T-helper 1 cell treated with Interleukin-12 subunit alpha and Interleukin-12 subunit beta and Interleukin-4 antibody, amounts not matched to agents 30 μg/mL and 1 μg/mL, for 36 hours (primary cell): ENCODE results near the gene OR4D11.
"Not testable (repeated sequence)": the region's sequence is repeated elsewhere in the genome, so short reads cannot be mapped to it uniquely, and the experiment has no call there.

Experiments used
- H3K27ac Mint-ChIP-seq: one replicate; pipeline ENCODE4 v1.8.0; 2021; ENCODE audit warnings: mild to moderate bottlenecking, mixed read lengths
- H3K27me3 Mint-ChIP-seq: one replicate; pipeline ENCODE4 v1.8.0; 2021; ENCODE audit warnings: low read depth, mixed read lengths
- H3K36me3 Mint-ChIP-seq: one replicate; pipeline ENCODE4 v1.8.0; 2021; ENCODE audit warnings: low read depth, mixed read lengths
- H3K4me1 Mint-ChIP-seq: one replicate; pipeline ENCODE4 v1.8.0; 2021; ENCODE audit warnings: low read depth, mixed read lengths
- H3K4me3 Mint-ChIP-seq: one replicate; pipeline ENCODE4 v1.8.0; 2021; ENCODE audit warnings: mild to moderate bottlenecking, moderate library complexity, mixed read lengths
- H3K9me3 Mint-ChIP-seq: one replicate; pipeline ENCODE4 v1.8.0; 2021; ENCODE audit warnings: mixed read lengths

The OR4D11 gene

DNA sequence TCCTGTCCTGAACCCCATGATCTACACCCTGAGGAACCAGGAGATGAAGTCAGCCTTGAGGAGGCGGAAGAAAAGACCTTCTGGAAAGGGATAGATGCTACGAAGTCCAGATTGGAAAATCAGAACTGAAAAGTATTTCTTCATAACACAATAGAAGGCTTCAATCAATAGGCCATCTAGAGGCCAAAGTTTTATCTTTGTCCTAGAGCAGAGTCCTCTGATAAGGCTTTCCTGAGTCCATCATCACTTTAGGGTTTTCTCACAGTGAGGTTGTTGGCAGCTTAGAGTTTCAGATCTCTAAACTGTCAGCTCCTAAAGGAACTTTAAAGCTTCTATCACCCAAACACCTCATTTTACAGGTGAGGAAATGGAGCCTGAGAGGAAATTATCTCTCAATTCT lies 29.2 kb downstream of the OR4D11 start:
- H3K36me3 Mint-ChIP-seq, result no peaks in the 10 kb centered on the region
- H3K4me1 Mint-ChIP-seq, result peaks cover 7% of the 10 kb centered on the region
- no peak overlapping the region for H3K27ac Mint-ChIP-seq
- H3K9me3 Mint-ChIP-seq, result no peaks in the 10 kb centered on the region
- H3K4me3 Mint-ChIP-seq, result no peak overlapping the region
- peaks cover 9% of the 10 kb centered on the region for H3K27me3 Mint-ChIP-seq

DNA sequence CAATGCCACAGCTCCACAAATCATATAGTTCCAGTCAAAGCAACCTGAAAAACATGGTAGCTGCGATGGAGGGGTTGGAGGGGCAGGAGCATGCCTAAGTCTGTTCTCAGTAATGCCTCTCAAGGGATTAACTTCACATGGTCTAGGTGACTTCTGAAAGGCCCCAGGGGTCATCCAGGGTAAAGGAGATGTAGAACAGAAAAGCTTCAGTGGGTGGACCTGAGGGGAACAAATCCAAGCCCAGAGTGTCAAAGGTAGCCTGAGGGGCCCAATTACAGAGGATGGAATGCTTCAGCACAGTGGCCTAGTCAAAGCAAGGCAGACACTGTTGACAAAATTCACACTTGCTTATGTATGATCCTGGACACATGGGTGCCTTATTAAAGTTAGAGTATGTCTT lies 31.3 kb downstream of the OR4D11 start:
- H3K4me3 Mint-ChIP-seq, result no peak overlapping the region
- no peaks in the 10 kb centered on the region for H3K27me3 Mint-ChIP-seq
- H3K4me1 Mint-ChIP-seq, result peaks cover 10% of the 10 kb centered on the region
- no peak overlapping the region for H3K27ac Mint-ChIP-seq
- no peaks in the 10 kb centered on the region for H3K9me3 Mint-ChIP-seq
- H3K36me3 Mint-ChIP-seq, result no peaks in the 10 kb centered on the region

DNA sequence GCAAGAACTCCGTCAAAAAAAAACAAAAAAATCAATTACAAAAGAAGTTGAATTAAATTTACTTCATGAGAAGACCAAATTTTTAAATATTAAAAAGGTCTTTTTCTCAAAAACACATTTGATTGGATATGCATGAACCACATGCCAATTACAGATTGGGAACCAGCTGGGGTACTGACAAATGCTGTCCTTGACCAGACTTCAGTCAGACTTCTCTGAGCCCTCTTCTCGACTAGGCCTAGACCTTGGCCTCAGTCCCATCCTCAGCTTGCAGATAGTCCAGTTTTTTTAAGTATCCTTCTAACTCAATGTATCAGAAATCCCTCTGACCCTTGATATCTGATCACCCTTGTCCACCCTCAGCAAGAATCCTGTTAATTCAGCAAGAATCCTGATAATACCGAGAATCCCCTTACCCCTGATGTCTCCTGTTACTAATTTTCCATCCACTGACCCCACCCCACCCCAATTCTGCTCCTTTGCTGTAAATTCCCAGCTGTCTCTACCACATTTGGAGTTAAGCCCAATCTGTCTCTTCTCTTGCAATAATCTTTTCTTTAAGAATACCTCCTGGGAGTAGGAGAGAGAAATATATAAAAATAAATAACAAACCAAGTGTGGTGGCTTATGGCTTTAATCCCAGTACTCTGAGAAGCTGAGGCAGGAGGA lies 38.9 kb downstream of the OR4D11 start:
- Mint-ChIP-seq H3K36me3 (no peaks in the 10 kb centered on the region), H3K9me3 (no peaks in the 10 kb centered on the region), H3K27ac (no peak overlapping the region), H3K27me3 (peaks cover 6% of the 10 kb centered on the region), H3K4me3 (no peak overlapping the region), H3K4me1 (peaks cover 6% of the 10 kb centered on the region)

DNA sequence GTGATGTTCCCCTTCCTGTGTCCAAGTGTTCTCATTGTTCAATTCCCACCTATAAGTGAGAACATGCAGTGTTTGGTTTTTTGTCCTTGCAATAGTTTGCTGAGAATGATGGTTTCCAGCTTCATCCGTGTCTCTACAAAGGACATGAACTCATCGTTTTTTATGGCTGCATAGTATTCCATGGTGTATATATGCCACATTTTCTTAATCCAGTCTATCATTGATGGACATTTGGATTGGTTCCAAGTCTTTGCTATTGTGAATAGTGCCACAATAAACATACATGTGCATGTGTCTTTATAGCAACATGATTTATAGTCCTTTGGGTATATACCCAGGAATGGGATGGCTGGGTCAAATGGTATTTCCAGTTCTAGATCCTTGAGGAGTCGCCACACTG lies 40.3 kb downstream of the OR4D11 start:
- not testable (repeated sequence) for H3K27me3 Mint-ChIP-seq, H3K4me1 Mint-ChIP-seq, H3K4me3 Mint-ChIP-seq, H3K27ac Mint-ChIP-seq, H3K36me3 Mint-ChIP-seq, H3K9me3 Mint-ChIP-seq

DNA sequence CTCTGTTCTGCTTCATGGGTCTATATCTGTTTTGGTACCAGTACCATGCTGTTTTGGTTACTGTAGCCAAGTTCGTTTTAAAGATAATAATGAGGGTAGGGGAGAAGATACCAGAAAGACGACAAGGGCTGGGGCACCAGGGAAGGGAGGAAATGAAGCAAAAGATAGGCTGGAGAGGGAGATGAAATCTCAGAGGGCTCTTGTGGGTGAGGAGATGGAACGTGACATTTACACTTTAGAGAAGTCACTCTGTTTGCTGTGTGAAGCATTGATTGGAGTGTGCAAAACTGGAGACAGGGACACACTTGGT lies 41.4 kb downstream of the OR4D11 start:
- Mint-ChIP-seq H3K4me1 (peaks cover 7% of the 10 kb centered on the region), H3K27ac (no peak overlapping the region), H3K36me3 (no peaks in the 10 kb centered on the region), H3K27me3 (peaks cover 6% of the 10 kb centered on the region), H3K4me3 (no peak overlapping the region), H3K9me3 (no peaks in the 10 kb centered on the region)

DNA sequence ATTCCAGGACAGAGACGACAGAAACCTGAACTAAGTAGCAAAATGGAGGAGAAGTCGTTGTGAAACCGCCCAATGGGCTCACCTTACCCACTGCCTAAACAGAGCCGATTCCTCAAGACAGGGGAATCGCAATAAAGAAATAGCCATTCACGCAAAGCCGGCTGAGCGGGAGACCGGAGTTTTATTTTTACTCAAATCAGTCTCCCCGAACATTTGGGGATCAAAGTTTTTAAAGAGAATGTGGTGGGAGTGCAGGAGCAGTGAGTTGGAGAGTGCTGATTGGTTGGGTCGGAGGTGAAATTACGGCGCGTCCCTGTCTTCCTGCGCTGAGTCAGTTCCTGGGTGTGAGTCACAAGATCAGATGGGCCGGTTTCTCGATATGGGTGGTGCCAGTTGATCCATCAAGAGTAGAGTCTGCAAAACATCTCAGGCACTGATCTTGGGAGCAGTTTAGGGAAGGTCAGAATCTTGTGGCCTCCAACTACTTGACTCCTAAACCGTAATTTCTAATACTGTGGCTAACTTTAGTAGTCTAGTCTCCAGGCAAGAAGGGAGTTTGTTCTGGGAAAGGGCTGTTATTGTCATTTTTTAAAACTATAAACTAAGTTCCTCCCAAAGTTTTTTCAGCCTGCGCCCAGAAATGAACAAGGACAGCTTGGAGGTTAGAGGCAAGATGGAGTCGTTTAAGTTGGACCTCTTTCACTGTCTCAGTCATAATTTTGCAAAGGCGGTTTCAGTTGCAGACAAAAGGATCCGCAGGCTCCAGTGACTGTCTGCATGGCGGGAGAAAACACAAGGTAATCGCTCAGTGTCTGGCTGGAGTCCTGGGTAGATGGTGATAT lies 42.0 kb downstream of the OR4D11 start:
- Mint-ChIP-seq H3K4me1 (peaks cover 7% of the 10 kb centered on the region), H3K27me3 (peaks cover 6% of the 10 kb centered on the region), H3K36me3 (no peaks in the 10 kb centered on the region), H3K4me3 (no peak overlapping the region), H3K27ac (no peak overlapping the region), H3K9me3 (no peaks in the 10 kb centered on the region)

DNA sequence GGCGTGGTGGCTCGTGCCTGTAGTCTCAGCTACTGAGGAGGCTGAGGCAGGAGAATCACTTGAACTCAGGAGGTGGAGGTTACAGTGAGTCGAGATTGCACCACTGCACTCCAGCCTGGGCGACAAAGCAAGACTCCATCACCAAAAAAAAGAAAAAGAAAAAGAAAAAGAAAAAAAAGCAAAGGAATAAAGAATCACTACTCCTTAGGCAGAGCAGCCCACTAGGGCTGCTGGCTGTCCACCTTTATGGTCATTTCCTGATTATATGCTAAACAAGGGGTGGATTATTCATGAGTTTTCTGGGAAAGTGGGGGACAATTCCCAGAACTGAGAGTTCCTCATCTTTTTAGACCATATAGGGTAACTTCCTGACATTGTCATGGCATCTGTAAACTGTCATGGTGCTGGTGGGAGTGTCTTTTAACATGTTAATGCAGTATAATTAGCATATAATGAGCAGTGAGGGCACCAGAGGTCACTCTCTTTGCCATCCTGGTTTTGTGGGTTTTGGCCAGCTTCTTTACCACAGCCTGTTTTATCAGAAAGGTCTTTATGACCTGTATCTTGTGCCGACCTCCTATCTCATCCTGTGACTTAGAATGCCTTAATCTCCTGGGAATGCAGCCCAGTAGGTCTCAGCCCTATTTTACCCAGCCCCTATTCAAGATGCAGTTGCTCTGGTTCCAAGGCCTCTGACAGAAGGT lies 44.4 kb downstream of the OR4D11 start:
- H3K27ac Mint-ChIP-seq, H3K9me3 Mint-ChIP-seq, H3K36me3 Mint-ChIP-seq, H3K4me3 Mint-ChIP-seq: not testable (repeated sequence)
- peaks cover 16% of the 10 kb centered on the region for H3K27me3 Mint-ChIP-seq
- H3K4me1 Mint-ChIP-seq, result peaks cover 20% of the 10 kb centered on the region

DNA sequence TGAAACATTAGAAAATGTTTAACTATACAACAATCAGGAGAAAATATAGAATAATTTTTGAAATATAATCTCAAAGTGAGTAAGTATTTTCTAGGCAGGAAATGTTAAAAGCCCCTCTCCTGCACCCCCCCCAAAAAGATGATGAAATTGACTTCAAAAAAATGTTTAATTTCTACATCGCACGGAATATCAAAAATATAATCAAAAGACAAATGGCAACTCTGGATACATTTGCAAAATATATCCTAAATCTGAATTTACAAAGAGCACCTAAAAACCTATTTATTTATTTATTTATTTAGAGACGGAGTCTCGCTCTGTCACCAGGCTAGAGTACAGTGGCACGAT lies 44.9 kb downstream of the OR4D11 start:
- Mint-ChIP-seq H3K27me3 (peaks cover 18% of the 10 kb centered on the region), H3K4me3 (no peak overlapping the region), H3K9me3 (no peaks in the 10 kb centered on the region), H3K36me3 (peaks cover 4% of the 10 kb centered on the region), H3K27ac (no peak overlapping the region), H3K4me1 (peaks cover 21% of the 10 kb centered on the region)

DNA sequence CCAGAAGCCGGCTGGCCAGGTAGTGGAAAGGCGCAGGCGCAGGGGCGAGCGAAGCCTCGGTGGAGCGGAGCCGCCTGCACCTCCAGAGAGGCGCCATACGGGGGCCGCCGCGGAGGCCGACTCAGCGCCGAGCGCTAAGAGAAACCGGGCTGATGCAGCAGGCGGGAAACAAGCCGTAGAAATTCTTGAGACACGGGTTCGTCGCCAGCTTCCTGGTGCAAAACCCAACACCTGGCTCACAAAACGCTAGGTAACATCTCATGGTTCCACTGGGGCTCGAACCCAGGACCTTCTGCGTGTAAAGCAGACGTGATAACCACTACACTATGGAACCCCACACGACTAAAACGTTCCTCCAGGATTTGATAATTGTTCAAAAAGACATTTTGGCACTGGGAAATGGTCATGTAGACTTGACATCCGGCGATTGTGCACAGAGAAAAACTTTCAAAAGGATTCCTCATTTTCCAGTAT lies 47.0 kb downstream of the OR4D11 start:
- peaks cover 22% of the 10 kb centered on the region for H3K4me1 Mint-ChIP-seq
- H3K27ac Mint-ChIP-seq, result peak overlapping the region; percentile 94
- H3K9me3 Mint-ChIP-seq, result no peaks in the 10 kb centered on the region
- H3K4me3 Mint-ChIP-seq, result peak overlapping the region; percentile 83
- peaks cover 20% of the 10 kb centered on the region for H3K27me3 Mint-ChIP-seq
- peaks cover 4% of the 10 kb centered on the region for H3K36me3 Mint-ChIP-seq

DNA sequence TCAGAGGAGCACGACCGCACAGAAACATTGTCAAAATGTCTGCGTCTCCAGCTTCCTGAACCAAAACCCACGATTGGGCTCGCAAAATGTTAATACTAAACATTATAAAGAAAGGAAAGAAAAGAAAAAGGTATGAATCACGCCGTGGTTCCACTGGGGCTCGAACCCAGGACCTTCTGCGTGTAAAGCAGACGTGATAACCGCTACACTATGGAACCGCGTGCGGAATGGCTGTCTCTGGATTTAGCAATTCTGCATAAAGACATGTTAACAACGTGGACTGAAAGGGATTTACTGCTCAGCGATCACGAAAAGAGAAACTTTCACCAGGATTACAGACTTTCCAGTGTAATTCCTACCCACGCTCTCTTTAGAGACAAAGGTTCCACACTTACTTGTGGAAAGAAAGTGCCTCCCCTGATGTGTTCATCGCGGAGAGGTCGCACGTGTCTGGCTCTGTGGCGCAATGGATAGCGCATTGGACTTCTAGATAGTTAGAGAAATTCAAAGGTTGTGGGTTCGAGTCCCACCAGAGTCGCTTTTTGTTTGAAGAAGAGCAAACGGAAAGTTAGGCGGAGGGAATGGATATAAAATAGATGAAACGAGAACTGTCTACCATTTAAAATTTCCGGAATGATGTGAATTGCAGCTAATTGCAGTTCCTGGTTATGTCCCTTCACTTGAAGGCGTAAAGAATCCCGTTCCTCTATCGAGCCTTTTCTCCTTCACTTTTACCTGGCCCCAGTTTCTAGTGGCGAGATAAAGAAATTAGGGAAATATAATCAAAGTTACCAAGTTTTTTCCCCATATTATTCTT lies 47.7 kb downstream of the OR4D11 start:
- H3K4me1 Mint-ChIP-seq, result peaks cover 29% of the 10 kb centered on the region
- H3K36me3 Mint-ChIP-seq, result peaks cover 4% of the 10 kb centered on the region
- H3K4me3 Mint-ChIP-seq, result peak overlapping the region; percentile 83
- peaks cover 27% of the 10 kb centered on the region for H3K27me3 Mint-ChIP-seq
- no peaks in the 10 kb centered on the region for H3K9me3 Mint-ChIP-seq
- peak overlapping the region; percentile 94 for H3K27ac Mint-ChIP-seq

DNA sequence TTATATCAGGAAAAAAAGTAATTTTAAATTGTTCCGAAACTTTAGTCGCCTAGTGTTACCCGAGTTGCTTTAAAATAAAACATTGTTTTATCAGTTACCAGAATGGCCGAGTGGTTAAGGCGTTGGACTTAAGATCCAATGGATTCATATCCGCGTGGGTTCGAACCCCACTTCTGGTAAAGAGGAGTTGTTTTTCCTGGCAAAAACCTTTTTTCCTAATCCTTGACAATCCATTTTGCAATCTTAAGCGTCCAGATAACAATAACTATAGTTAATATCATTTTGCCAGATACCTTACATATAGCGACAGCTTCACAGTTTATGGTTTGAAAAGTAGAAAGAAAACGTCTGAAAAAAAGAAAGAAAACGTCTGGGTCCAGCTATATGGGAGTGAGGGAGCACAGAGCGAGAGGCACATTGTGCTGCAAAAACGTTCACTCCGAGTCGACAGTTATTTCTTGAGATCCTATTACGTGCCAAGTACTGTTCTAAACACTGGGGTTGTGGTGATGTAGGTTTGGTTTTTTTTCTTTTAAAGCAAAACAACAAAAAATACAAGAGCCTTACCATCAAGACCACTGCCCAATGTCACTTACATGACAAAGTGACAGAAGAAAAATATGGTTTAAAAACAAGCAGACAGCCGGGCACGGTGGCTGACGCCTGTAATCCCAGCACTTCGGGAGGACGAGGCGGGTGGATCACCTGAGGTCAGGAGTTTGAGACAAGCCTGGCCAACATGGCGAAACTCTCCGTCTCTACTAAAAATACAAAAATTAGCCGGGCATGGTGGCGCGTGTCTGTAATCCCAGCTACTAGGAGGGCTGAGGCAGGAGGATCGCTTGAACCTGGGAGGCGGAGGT lies 48.5 kb downstream of the OR4D11 start:
- Mint-ChIP-seq H3K9me3 (no peaks in the 10 kb centered on the region), H3K27ac (no peak overlapping the region), H3K4me3 (peak overlapping the region; percentile 83), H3K27me3 (peaks cover 31% of the 10 kb centered on the region), H3K4me1 (peaks cover 34% of the 10 kb centered on the region), H3K36me3 (peaks cover 4% of the 10 kb centered on the region)

DNA sequence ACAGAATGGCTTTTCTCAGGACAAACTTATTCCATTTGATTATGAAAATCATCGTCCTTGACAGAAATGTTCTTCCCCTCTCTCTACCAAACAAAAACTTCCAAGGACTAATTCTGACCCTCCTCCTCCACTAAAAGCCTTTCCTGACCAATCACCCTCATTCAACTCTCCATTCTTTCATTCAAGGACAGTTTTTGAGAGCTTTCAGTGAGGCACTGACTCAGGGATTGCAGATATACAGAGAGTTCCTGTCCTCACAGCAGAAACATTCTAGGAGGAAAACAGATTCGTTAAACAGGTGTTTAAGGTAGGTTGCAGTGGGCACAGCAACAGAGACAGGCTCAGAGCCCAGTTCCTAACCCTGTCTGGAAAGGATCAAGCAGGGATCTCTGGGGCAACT lies 49.5 kb downstream of the OR4D11 start:
- Mint-ChIP-seq H3K4me1 (peaks cover 39% of the 10 kb centered on the region), H3K9me3 (no peaks in the 10 kb centered on the region), H3K4me3 (peak overlapping the region; percentile 58), H3K36me3 (peaks cover 4% of the 10 kb centered on the region), H3K27ac (no peak overlapping the region), H3K27me3 (peaks cover 31% of the 10 kb centered on the region)

DNA sequence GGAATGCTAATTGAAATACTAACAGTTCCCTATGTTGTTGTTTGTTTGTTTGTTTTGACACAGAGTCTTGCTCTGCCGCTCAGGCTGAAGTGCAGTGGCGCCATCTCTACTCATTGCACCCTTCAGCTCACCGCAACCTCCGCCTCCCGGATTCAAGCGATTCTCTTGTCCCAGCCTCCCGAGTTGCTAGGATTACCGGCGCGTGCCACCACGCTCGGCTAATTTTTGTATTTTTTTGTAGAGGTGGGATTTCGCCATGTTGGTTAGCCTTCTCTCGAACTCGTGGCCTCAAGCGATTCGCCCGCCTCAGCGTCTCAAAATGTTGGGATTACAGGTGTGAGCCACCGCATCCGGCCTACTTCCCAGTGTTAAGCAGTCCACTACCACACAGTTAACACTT lies 49.9 kb downstream of the OR4D11 start:
- H3K4me1 Mint-ChIP-seq, result peaks cover 41% of the 10 kb centered on the region
- H3K27me3 Mint-ChIP-seq, result peaks cover 31% of the 10 kb centered on the region
- H3K9me3 Mint-ChIP-seq, result no peaks in the 10 kb centered on the region
- no peak overlapping the region for H3K4me3 Mint-ChIP-seq
- no peak overlapping the region for H3K27ac Mint-ChIP-seq
- H3K36me3 Mint-ChIP-seq, result peaks cover 4% of the 10 kb centered on the region
